Thoracic aorta (tissue), 2 donors: Measurements from ENCODE around the gene CIAO2A. TPM values are rescaled to one million over a fixed set of nuclear protein-coding genes. Genes with fewer than 3 reads are reported as not detected.

Source experiments
- ATAC-seq: fragments of 150-250 bp; one replicate; pipeline ENCODE4 v1.8.0; 2017; ENCODE audit warnings: low read depth; ENCODE audit not compliant: insufficient number of reproducible peaks, low FRiP score
- DNase-seq: peaks from one replicate; pipeline ENCODE4 v3.0.0-alpha.2; 2020; ENCODE audit warnings: low spot score
- H3K27ac ChIP-seq, 2 donors: fragments of 200-600 bp; sonication (generic); 1 replicate in 1 of 2; 2 replicates in 1 of 2; pipeline ENCODE4 v1.5.1; 2016; ENCODE audit warnings: mild to moderate bottlenecking in 2 of 2, moderate library complexity in 2 of 2
- H3K27me3 ChIP-seq: fragments of 200-600 bp; sonication (generic); replicated peaks from 2 replicates; pipeline ENCODE4 v1.6.0; 2016; ENCODE audit warnings: mild to moderate bottlenecking; ENCODE audit not compliant: insufficient read depth
- H3K36me3 ChIP-seq: fragments of 200-600 bp; sonication (generic); one replicate; pipeline ENCODE4 v1.5.1; 2016
- H3K4me1 ChIP-seq, 2 donors: fragments of 200-600 bp; sonication (generic); 1 replicate in 1 of 2; 2 replicates in 1 of 2; pipeline versions ENCODE4 v1.5.1 to v1.6.0; 2016; ENCODE audit warnings: low read depth in 2 of 2, mild to moderate bottlenecking in 1 of 2; ENCODE audit not compliant: control insufficient read depth in 1 of 2
- H3K4me3 ChIP-seq: fragments of 200-600 bp; sonication (generic); 2 replicates; pipeline ENCODE4 v1.5.1; 2016; ENCODE audit warnings: mild to moderate bottlenecking
- H3K9me3 ChIP-seq: fragments of 200-600 bp; sonication (generic); 2 replicates; pipeline ENCODE4 v1.5.1; 2016
- total RNA-seq, 2 donors: library from RNA; depleted of rRNA; stranded (reverse); fragments of >200 nt; gene quantifications; one replicate each; pipeline versions ENCODE4 v1.1.0 to v1.2.3, GENCODE V29; 2016
- TF ChIP-seq, protein P1 (sequence below): fragments of 200-600 bp; sonication (generic); IDR thresholded peaks from one replicate; pipeline ENCODE4 v1.5.1; 2019; ENCODE audit warnings: antibody characterized with exemption

Gene CIAO2A
- total RNA-seq, 2 donors from 2014 or later = 16.9 to 24.4 TPM

DNA sequence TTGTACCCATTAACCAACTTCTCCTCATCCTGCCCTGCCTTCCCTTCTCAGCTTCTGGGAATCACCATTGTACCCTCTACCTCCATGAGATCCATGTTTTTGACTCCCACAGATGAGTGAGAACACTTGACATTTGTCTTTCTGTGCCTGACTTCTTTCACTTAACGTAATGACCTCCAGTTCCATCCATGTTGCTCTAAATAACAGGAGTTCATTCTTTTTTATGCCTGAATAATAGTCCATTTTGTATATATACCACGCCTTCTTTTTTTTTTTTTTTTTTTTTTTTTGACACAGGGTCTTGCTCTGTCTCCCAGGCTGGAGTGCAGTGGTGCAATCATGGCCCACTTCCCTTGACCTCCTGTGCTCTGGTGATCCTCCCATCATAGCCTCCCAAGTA, 8.9 kb upstream of the CIAO2A start:
- no peak for ATAC-seq
- Histone ChIP-seq H3K4me3 (no peak overlapping the region), H3K9me3 (no peaks in the 10 kb centered on the region), H3K4me1 (peaks cover 19 to 22% of the 10 kb centered on the region in 2 donors), H3K27me3 (no peaks in the 10 kb centered on the region), H3K27ac (no peak overlapping the region), H3K36me3 (no peaks in the 10 kb centered on the region)
- TF ChIP-seq, protein P1, sequence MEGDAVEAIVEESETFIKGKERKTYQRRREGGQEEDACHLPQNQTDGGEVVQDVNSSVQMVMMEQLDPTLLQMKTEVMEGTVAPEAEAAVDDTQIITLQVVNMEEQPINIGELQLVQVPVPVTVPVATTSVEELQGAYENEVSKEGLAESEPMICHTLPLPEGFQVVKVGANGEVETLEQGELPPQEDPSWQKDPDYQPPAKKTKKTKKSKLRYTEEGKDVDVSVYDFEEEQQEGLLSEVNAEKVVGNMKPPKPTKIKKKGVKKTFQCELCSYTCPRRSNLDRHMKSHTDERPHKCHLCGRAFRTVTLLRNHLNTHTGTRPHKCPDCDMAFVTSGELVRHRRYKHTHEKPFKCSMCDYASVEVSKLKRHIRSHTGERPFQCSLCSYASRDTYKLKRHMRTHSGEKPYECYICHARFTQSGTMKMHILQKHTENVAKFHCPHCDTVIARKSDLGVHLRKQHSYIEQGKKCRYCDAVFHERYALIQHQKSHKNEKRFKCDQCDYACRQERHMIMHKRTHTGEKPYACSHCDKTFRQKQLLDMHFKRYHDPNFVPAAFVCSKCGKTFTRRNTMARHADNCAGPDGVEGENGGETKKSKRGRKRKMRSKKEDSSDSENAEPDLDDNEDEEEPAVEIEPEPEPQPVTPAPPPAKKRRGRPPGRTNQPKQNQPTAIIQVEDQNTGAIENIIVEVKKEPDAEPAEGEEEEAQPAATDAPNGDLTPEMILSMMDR = no peak
- DNase-seq = no peak

DNA sequence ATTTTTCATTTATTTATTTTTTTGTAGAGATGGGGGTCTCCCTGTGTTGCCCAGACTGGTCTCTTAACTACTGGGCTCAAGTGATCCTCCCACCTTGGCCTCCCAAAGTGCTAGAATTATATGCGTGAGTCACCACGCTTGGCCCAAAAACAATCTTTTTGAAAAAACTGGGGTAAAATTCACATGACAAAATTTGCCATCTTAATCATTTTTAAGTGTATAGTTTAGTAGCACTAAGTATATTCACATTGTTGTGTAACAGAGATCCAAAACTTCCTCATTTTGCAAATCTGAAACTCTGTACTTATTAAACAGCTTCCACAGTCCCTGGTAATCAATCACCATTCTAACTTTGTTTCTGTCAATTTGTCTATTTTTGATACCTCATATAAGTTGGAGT, 7.3 kb upstream of the CIAO2A start:
- Histone ChIP-seq H3K9me3 (no peaks in the 10 kb centered on the region), H3K27me3 (no peaks in the 10 kb centered on the region), H3K4me1 (peaks cover 23 to 34% of the 10 kb centered on the region in 2 donors), H3K4me3 (no peak overlapping the region), H3K27ac (no peak overlapping the region), H3K36me3 (no peaks in the 10 kb centered on the region)
- TF ChIP-seq, protein P1 = no peak
- DNase-seq (no peak), ATAC-seq (no peak)

DNA sequence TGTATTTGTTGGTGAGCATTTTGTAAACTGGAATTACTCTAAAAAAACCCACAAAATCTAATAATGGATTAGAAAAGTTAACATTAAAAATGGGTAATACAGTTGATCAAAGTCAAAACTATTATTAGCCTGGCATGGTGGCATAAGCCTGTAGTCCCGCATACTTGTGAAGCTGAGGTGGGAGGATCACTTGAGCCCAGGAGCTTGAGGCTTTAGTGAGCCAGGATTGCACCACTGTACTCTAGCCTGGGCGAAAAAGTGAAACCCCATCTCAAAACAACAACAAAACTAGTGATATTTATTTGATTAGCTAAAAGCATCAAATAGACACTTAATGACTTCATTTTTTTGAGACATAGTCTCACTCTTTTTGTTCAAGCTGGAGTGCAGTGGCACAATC, 5.7 kb upstream of the CIAO2A start:
- H3K9me3 ChIP-seq = no peaks in the 10 kb centered on the region
- no peak overlapping the region for H3K4me3 ChIP-seq
- H3K27me3 ChIP-seq = no peaks in the 10 kb centered on the region
- DNase-seq (no peak), ATAC-seq (no peak)
- no peak overlapping the region for H3K27ac ChIP-seq
- TF ChIP-seq, protein P1 = no peak
- no peaks in the 10 kb centered on the region for H3K36me3 ChIP-seq
- H3K4me1 ChIP-seq = peaks cover 26 to 46% of the 10 kb centered on the region in 2 donors

DNA sequence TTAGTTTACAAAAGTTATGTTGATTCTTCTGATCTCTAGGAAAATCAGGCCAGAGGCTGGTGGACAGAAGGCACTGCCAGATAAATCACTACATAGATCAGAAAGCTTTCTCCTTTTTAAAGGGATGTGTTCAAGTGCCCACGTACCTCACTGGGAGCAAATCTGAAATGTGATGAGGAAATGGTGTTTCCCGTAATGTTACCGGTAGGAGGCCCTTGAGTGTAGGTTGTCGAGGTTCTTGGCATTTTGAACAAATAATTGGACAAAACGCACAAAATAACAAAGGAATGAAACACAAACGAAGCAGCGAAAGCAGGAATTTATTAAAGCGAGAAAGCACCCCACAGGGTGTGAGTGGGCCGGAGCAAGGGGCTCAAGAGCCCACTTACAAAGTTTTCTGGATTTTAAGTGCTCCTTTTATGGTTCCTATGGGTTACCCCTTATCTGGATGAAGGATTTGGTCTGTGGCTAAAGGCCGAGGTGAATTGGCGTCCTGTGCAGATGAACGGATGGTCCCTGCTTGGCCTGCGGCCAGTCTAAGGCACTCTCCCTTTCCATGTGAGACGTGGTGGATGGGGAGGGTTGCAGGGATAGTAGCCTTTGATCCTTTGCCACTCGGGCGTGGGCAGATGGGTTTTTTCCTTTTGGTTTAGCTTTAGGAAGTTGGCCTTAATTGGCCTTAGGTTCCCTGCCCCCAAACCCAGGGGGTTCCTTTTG, 3.2 kb upstream of the CIAO2A start:
- H3K36me3 ChIP-seq = no peaks in the 10 kb centered on the region
- ATAC-seq (no peak), DNase-seq (no peak)
- no peaks in the 10 kb centered on the region for H3K9me3 ChIP-seq
- H3K4me3 ChIP-seq = peak overlapping the region; percentile 83
- no peaks in the 10 kb centered on the region for H3K27me3 ChIP-seq
- H3K27ac ChIP-seq = peak overlapping the region; percentile 79 to 85
- TF ChIP-seq, protein P1 = no peak
- H3K4me1 ChIP-seq = peaks cover 34 to 62% of the 10 kb centered on the region in 2 donors

DNA sequence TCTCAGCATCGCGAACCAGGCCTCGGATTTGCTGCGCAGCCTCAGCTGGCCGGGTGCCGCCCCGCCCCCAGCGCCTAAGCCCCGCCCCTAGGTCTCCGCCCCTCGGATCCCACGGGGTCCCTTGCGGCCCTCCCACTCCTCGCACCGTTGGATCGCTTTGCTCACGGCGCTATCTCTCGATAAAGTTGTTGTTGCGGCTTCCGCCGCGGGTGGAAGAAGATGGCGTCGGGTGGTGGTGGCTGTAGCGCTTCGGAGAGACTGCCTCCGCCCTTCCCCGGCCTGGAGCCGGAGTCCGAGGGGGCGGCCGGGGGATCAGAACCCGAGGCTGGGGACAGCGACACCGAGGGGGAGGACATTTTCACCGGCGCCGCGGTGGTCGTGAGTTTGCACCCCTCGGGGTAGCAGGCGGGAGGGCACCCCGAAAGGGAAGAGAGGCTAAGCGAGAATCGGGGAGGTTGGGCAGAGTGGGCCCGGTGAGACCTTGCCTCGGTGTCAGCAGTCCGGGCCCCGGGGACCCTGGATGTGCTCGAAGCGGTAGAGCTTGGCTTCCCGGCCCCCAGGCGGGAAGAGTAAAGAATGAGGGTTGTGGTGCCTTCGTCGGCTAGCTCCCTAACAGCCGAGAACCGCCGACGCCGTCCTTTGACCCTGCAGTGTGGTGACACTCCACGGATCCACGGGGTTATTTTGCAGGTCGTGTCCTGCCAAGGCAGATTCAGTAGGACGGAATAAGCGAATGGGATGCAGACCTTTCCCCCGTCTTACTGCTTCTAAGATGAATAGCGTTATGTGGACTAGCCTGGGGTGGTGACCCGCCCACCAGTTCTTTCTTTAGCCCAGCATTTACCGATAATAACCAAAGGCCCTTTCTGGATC, 2.4 kb upstream of the CIAO2A start, which contains the start of gene SNX1:
SNX1 (plus strand) TSS at position 188 of the 873 bp plus-strand sequence; CDS start at position 220, 32 bp downstream.
- peaks cover 30 to 66% of the 10 kb centered on the region in 2 donors for H3K4me1 ChIP-seq
- H3K27ac ChIP-seq = peak within 1 kb of the TSS; percentile 79 to 85

More for the DNA sequence above, 2.4 kb upstream of the CIAO2A start, which contains the start of gene SNX1:
- Histone ChIP-seq H3K4me3 (peak within 1 kb of the TSS; percentile 83), H3K36me3 (no peaks in the 10 kb centered on the region), H3K9me3 (no peaks in the 10 kb centered on the region), H3K27me3 (no peaks in the 10 kb centered on the region)
- DNase-seq = peak; percentile 75
- TF ChIP-seq, protein P1 = peak; percentile 32
- ATAC-seq = peak; percentile 81
